Measurements from ENCODE around the gene BGN.

BGN gene

GRCh38 chrX:153462291-153462690 lies 32.5 kb upstream of the BGN start:
- no peak for DNase-seq

GRCh38 chrX:153463031-153463430 lies 31.7 kb upstream of the BGN start:
- DNase-seq = no peak

- DNase-seq = no peak
Measured at GRCh38 chrX:153463556-153463955, 31.2 kb upstream of the BGN start.

DNA sequence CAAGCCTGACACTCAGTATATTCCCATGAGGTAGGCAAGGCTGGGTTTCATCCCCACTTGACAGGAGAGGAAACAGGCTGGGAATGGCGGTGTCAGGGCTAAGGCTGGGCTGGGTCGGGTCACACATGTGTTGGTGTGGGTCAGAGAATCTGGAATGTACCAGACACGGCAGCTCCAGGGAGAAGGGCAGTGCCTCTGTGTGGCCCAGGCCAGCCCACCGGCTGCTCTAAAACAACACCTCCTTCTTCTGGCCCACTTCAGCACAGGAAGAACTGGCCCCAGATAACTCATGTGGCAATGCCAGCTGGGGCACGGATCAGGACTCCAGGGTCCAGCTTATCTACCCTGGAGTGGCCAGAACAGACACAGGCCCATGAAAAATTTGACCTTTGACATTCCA lies 30.7 kb upstream of the BGN start:
- no peak for DNase-seq

DNA sequence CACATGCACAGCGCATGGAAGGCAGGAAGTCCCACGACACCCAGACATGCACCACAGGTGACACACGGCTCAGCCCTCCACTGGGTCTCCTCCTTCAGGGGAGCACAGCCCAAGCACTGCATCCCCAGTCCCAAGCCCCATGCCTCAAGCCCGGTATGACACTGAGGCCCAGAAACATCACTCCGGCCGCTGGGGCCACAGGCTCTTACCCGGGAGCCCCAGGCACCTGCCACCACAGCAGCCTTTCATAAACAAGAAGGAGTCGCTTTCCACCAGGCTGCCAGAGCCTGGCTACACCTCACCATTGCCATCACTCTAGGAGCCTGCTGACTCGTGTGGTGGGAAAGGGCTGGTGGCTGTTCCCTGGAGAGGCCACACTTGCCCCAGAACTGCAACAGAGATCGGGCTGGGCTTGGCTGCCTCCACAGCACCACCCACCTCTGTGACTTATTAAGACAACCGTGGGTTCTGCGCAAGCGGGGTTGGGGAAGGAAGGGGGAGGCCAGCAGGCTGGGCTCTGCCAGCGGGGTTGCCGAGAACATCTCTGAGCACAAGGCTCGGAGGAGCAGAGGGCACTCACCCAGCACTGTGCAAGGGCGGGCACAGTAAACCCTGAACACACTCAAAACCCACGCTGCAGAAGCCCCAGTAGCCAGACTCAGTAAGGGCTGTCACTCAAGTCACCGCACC lies 28.9 kb upstream of the BGN start:
- no peak for DNase-seq

- no peak for DNase-seq
Measured at GRCh38 chrX:153468008-153468580, 26.7 kb upstream of the BGN start.

DNA sequence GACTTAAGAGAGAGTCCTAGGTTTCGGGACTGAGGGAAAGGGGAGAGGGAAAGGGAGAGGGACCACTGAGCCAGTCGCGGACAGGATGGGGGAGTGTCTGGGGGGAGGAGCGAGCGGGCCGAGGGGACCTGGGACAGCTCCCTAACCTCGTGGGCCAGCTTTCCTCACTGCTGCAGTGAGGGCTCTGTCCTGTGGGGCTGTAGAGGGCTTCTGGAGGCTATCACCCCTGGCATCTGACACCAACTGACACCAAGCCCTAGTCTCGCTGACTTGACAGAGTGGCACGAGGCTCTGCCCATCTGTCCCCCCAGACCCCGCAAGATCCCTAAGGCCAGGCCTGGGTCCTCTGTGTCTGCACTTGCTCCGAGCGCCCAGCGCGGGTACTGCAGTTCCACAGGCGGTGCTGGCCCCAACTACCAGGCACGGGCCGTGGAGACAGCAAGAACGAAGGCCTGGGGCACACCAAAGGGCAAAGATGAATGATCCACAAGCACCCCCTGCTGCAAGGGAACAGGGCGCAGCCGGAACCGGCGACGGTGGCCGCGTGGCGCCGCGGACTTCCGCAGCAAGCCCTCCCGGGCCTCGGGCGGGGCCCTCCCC lies 24.9 kb upstream of the BGN start:
- peak; percentile 73 for DNase-seq

- DNase-seq = peak; percentile 94
Measured at GRCh38 chrX:153470411-153471363, 24.1 kb upstream of the BGN start, which contains the start of gene HAUS7. TSS of gene HAUS7 (minus strand) at chrX:153470576. CDS start at chrX:153470557, 19 bp downstream.

DNA sequence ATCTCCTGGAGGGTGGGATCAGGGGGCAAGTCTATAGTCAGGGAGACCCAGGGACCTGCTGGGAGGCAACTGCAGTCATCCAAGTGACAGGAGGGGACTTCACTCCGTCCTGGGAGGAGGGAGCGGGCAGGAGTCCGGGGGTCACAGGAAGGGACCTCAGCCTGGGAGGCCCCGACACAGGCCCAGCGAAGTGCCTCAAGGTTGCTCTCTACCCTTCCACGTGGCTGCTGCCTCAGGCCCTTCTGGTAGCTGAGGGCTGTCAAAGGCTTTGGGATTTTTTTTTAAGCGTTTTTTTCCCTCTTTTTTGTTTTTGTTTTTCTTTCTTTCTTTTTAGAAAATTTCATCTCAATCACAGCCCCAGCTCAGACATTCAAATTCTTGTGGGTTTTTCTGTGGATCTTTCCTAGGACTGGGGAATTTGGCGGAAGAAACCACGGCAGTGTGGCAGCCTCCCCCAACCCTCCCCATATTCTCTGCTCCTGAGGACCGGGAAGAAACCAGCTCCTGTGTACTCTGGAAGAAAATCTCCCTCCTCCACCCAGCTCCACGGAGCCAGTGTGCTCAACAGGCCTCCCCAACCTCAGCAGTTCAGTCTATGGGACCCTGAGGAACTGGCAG lies 23.0 kb upstream of the BGN start:
- no peak for DNase-seq

DNA sequence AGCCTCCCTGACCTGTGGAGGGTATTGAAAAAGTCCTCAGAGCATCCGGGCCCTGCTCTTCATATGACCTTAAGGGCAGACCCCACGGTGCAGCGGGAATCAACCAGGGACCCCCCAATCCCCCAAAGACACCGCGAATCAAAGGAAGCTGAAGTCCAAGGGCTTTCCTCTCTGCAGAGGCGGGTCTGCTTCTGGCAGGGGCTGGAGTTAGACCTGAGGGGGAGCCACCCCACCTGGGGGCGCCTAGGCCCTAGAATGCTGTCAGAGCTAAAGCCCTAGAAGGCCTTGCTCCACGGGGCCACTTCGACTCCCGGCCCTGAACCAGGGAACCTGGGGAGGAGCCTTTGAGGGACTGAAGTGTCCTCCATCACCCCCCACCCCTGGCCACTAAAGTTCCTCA lies 21.7 kb upstream of the BGN start:
- DNase-seq = no peak

- no peak for DNase-seq
Measured at GRCh38 chrX:153474266-153474665, 20.5 kb upstream of the BGN start.

DNA sequence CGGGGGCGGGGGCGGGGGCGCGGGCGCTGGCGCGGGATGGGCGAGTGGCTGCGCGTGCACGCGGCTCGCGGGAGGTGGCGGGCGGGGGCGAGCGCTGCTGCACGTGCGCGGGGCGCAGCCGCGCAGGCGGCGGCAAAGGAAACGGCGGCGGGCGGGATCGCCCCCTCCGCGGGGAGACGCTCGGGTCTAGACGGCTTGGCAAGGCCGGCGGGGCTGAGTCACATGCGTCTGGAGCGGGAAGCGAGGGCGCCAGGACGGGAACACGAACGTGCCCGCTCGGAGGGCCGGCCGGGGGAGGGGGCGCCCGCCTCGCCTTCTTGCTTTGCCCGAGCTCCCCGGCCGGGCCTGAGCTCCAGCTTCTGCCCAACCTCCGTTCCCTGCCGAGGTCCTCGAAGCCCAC lies 20.1 kb upstream of the BGN start:
- no peak for DNase-seq

GRCh38 chrX:153475271-153475670 lies 19.5 kb upstream of the BGN start:
- no peak for DNase-seq

DNA sequence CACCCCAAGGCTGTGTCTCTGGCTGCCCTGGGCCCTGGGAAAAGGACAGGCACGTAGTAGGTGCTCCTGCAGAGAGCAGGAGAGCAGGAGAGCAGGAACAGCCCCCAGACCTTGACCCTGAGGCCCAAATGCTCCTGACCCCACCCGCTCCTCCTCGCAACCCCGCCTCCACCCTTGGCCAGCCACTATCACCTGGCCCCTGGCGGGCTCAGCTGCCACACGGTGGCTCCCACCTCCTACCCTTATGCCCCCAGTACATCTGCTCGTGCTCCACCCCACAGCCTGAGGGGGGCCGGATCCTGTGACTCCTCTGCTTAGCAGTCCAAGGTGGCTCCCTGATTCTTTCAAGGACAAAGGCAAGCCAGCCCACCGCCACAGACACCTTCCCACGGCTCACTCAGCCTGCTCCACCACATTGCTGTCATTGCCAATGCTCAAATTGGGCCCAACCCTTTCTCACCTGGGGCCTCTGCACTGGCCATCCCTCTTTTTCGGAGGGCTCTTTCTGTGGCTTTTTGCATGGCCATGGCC lies 19.0 kb upstream of the BGN start:
- DNase-seq = no peak

GRCh38 chrX:153476666-153477363 lies 18.0 kb upstream of the BGN start:
- DNase-seq = no peak

- no peak for DNase-seq
Measured at GRCh38 chrX:153477364-153477857, 17.4 kb upstream of the BGN start.

- DNase-seq = no peak
Measured at GRCh38 chrX:153477901-153478300, 16.9 kb upstream of the BGN start.

- no peak for DNase-seq
Measured at GRCh38 chrX:153478746-153479145, 16.0 kb upstream of the BGN start.

DNA sequence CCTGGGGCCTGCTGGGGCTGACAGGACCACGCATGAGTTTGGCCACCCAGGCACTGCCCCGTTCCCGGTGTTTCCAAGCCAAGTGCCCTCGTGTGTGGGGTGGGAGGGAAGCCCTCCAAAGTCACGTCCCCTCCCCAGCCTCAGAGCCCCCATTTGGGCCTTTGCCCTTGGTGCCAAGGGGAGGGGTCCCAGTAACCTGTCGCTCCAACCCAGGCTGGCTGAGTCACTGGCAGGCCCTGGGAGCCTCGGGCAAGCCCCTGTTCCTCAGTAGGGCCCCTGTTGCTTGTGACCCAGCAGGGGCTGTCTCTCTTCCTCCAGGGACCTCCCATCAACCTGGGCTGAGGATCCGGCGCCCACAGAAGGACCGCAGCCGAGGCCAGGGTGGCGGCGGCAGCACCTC lies 13.7 kb upstream of the BGN start:
- DNase-seq = no peak

DNA sequence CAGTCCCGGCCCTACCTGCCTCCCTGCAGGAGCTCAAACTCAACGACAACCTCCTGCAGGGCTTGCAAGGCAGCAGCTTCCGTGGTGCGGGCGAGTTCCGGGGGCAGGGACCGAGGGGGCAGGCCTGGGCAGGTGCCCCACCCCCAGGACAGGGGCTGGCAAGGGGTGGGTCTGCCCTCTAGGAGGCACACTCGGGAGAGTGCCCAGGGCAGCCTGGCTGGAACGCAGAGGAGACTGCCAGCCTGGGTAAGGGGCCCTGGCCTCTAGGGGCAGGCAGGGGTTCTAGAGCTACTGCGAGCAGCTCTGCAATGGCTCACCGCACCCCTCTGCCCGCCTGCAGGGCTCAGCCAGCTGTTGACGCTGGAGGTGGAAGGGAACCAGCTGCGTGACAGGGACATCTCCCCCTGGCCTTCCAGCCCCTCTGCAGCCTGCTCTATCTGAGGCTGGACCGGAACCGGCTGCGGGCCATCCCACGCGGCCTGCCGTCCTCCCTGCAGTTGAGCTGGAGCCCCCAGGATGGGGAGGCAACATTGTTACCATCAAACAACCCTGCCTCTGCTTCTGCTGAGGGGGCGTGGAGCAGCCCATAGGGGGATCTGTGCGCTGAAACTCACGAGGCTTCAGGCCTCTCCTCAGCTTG lies 12.3 kb upstream of the BGN start:
- DNase-seq = no peak

DNA sequence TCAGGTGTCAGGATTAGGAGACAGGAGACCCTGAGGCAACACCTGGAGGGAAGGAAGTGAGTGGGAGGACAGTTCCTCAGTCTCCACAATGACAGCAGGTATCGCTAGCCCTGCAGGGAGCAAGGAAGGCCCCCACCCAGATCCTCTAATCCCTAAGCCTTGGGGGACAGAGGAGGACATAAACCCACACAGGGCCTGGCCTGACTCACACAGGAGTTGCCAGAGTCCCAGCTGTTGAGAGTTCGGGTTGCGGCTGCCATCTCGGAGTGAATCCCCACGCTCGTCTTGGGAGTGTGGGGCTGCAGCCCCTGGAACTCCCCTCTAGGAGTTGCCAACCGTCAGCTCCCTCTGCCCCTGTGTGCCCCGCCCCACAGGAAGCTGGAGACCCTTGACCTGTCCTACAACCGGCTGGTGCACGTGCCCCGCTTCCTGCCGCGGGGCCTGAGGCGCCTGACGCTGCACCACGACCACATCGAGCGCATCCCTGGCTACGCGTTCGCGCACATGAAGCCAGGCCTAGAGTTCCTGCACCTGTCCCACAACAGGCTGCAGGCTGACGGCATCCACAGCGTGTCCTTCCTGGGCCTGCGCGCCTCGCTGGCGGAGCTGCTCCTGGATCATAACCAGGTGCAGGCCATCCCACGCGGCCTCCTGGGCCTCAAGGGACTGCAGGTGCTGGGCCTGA lies 9.2 kb upstream of the BGN start:
- DNase-seq = no peak

Measured in OCI-M1 (cell line).